Activated CD8-positive, alpha-beta memory T cell treated with anti-CD3 and anti-CD28 coated beads, Interleukin-2, amount 50 U/mL, for 24 hours (primary cell): Measurements from ENCODE around the gene RAD51B.

Experiments used
- DNase-seq: peaks from one replicate; pipeline ENCODE4 v3.0.0-alpha.2; 2020; ENCODE audit errors: extremely low read depth

RAD51B gene

DNA sequence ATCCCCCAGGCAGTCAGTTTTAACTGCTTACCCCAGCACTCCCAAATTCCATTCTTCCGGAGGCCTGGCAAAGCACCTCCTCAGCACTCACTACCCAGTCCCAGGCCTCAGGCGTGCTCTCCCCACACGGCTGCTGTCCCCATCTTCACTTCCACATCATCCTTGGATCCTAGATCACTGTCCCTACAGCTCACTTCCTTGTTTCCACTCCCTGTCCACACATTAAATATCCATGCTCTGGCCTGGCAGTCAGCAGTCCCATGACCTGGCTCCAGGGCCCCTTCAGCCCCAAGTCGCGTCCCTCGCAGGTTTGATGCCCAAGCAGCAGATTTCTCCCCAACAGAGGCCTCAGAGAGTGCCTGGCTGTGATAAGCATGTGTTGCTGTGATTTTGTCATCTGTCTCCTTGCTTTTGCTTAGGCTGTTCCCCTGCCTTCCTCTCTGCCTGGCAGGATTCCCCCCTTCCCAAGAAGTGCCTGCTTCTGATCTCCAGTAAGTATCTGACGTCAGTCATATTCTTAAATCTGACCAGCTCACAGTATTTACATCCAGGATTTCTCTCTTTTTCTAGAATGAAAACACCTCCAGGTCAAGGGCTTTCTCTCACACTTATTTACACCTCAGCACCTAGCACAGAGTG is 731.6 kb downstream of the RAD51B start:
- DNase-seq, result no peak

DNA sequence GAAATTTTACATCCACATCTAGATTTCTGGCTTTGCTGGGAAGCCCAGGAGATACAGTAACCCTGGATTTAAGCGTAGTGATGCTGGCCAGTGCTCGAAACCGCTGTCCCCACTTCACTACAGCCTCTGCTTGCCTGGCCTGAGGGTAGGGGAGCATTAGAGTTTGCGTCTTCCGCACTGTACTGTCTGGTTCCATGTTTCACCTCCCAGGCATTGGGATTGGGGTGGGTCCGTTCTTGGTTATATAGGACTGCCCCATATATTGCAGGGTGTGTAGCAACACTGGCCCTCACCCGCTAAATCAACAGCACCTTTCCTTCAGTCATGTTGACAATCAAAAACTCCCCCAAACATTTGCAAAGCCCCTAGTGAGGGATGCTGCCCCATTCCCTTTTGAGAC is 732.5 kb downstream of the RAD51B start:
- DNase-seq, result no peak

DNA sequence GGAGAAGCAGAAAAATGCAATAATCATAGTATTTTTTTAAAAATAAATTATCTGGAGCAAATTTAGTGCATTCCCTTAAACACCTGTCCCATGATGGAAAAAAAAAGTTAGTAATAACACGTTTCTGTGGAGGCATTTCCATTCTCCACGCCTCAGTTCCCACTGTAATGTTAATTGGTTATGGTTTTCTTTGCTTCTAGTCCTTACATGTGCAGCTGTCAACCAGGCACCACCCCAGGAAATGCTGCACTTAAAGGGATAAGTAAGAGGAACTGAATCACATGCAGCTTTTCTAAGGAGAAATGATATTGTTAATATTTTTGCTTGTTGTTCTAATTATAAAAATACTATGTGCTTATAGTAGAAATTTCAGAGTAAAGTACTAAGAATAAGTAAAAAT is 733.0 kb downstream of the RAD51B start:
- no peak for DNase-seq

DNA sequence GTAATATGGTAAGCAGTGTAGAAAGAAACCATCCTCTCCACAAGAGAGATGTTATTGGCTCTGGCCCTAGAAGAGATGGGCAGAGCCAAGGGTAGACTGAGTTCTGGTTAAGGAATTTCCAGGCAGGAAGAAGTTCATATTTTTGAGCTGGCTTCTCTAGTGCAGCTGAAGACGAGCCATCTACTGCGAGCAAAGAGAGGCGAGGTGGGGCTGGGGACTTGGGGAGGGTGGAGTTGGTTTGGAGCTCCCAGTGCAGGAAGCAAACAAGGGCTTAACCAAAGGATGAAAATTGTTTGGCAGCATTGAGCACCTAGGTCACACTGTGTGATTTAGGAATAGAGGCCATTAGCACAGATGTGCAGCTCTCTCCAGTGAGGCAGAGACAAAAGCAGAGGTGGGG is 733.7 kb downstream of the RAD51B start:
- no peak for DNase-seq

DNA sequence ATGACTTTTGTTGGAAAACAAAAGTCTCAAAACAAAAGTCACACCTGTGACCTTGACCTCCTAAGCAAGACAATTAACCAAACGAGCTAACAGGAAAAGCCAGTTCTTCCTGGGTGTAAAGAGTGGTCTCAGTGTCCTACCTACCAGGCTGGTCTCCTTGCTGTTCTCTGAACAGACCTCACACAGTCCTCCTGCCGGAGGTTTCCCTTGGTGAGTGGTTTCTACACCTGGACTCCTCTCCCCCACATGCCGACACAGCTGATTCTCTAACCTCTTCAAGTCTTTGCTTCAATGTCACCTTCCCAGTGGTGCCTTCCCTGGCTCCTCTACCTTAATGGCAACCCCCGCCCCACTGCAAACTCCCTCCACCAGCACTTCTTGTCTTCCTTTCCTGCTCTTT is 734.7 kb downstream of the RAD51B start:
- no peak for DNase-seq

DNA sequence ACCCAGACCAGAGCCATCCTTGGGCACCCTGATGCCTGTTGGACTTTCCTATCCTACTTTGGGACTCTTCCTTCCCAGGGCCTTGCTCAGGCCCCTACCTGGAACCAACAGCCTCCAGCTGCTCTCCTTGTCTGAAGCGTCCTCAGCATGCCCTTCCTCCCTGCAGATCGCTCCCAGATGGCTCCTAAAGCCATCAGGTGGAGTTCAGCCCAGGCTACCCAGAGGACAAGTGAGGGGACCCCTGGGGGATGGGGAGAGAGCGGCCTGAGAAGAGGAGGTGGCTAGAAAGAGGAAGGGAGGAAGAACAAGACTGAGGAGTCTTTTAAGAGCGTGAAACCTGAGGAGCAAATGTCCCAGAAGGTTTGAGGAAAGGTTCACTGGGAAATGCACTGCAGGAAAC is 736.7 kb downstream of the RAD51B start:
- no peak for DNase-seq

DNA sequence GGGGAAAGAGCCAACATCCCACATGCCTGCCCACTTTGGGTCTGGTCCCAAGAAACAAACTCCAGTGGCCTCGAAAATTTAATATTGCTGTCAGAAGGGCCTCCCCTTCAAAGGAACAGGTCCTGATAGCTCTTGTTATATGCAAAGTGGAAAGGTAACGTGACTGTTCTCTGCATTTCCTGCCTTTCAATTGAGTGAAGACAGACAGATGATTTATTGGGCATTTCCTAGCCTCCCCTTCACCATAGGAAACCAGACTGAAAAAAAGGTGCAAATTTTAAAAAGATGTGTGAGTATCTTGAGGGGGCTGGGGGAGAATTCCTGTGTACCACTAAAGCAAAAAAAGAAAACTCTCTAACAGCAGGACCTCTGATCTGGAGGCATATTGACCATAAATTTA is 738.1 kb downstream of the RAD51B start:
- no peak for DNase-seq

DNA sequence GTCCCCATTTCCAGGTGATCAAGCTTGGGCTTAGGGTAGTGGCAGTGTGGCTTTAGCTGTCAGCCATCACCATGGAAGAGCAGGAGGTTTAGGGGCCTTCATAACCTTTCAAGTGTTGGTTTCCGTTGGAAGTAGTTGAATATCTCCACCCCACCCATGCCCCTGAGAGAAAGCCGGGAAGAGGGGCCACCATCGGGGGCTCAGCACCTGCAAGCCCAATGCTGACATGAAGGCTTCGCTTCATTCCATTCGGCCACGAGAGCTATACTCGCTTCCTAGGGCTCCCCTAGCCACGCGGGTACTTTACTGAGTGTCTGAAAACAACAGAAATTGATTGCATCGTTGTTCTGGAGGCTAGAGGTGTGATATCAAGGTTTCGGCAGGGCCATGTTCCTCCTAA is 738.5 kb downstream of the RAD51B start:
- no peak for DNase-seq

DNA sequence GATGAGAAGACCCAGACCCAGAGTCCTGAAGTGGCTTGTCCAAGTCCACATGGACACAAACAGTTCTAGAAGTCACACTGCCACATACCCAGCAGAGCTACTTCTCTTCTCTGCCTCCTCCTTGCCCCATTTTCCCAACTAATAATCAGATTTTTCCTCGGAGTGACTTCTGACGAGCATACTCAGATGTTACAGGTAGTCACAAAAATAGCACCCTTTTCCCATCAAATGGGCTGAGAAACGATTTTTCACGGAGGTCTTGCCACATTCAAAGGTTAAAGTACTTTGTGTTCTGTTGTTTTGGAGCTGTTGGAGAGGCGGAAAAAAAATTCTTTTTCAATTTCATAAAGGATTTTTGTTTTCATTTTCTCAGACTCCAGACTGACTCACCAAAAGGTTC is 740.4 kb downstream of the RAD51B start:
- no peak for DNase-seq

DNA sequence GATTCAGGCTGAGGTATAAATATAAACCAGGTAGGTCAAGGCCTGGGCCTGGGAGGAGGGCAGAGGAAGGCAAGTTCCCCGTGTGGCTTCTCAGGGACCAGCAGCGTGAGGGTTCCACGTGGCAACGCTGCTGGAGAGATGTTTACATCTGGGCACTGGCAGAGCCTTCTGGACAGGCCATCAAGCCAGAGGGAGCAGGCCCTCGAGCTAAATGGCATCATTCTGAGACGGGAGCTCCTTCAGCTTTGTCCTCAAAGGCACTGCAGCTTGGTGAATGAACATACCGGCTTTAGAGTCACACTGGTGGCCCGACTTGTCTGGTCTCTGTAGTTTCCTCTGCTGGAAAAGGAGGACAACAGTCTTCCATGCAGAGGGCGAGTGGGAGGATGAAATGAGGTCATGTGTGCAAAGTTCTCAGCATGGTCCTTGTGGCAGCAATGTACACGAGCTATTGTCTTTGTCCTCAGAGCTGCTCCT is 742.0 kb downstream of the RAD51B start:
- DNase-seq, result no peak

DNA sequence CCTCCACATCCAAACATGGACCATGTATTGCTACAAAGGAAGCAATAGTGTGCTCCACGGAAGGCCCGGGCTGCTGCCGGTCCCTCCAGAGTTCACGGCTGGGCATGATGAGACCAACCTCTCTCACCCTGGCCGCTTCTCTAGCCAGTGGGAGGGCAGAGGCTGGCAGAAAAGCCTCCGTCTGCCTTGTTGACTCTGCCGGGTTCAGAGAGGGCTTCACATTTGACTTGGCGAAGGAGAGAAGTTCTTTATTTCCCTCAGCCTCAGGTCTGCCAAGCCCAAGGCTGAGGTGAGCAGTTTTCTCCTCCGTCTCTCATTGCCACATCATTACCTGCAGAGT is 743.3 kb downstream of the RAD51B start:
- no peak for DNase-seq

DNA sequence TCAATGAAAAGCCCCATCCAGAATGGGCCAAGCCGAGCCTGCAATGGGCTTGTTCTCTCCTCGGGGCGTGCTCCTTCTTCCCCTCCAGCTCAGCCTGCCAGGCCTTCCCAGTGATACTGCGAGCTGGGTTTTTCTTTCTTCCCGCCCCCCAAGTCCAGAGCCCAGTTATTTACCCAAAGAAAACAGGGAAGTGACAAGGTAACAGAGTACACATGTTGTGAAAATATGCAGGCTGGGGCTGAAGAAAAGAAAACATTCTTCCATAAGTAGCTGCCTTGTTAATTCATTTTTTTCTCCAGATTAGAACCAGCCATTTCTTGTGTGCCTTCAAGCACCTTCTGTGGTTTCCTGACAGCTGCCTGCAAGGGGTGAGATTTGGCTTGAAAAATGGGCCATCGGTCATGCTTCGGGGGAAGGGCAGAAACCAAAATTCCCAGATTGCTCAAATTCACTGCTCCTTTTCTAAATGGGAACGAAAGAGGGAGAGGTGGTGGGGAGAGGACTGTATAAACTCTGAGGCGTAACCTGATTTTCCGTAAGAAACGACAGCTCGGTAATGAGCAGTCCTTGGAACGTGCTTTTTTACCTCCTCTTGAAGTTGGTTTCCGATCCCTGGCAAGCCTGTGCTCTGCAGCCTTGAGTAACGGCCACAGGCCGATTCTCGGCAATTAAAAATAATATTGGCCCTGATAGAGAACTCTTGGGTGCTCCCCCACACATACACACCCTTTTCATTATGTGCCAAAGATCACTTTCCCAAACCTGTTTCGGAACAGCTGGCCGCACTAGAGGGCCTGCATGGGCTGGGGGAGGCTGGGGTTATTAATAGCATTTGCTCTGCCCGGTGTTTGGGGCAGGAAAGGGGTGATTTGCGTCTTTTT is 743.9 kb downstream of the RAD51B start:
- DNase-seq, result no peak

DNA sequence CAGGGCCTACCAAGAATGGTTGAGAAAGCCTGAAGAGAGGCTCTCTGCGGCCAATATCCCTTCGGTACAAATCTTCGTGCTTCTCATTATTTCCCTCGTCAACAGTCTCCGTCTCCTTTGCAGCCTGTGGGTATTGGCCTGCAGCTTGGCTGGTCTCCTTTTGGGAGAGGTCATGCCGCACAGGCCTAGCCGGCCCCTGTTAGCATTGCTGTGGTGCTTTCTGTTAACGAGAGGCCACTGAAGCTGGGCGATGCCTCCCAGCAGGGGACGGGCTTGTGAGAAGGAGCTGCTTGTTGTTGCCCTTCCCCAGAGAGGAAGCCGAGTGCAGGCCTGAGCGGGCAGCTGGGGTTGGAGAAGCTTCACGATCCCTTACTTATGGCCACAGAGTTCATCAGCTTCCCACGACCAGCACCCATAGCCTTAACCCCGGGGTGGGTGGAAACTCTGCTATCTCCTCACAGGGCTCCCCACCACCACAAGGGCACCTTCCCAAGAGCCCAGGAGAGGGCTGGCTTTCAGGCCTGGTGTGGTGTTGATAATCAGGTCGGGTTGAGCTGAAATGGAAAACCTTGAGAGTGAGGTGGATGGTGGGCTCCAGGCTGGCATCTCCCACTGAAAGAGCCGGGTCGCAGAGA is 744.7 kb downstream of the RAD51B start:
- no peak for DNase-seq

DNA sequence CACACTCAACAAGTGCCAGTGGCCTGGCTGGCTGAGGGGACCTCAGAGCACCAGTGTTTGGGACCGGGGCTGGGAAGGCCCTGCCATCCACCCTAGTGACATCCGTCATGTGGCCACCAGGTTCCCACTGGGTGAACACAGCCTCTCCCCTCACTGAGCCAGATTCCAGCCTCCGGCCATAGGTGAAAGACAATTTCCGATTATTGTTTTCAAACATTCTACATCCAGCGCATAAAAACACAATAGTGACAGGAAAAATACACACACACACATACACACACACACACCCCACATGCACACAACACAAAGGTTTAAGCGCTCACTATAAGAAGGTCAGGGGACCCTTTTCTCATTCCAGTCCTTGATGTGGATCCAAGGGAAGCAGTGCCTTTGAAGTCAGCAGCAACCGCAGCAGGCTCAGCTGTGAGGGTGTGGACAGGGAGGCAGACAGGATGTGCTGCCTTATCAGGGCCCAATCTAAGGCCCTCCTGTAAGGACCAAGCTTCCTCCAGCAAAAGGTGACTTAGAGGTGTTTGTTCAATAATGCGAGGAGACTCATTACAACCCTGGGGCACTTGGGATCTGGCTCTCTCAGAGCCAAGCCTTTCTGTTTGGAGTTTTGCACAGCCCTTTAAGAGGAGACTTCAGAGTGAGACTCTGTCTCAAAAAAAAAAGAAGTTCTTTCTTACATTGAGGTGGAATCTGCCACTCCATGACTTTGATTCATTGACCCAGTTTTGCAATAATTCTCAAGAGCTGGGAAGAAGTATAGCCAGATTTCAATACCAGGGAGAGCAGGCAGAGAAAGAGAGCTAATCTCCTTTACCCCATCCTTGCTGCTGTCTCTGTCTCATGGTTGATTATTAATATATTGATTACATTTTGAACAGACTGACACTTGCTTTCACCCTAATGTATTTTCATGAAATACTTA is 745.5 kb downstream of the RAD51B start:
- no peak for DNase-seq

DNA sequence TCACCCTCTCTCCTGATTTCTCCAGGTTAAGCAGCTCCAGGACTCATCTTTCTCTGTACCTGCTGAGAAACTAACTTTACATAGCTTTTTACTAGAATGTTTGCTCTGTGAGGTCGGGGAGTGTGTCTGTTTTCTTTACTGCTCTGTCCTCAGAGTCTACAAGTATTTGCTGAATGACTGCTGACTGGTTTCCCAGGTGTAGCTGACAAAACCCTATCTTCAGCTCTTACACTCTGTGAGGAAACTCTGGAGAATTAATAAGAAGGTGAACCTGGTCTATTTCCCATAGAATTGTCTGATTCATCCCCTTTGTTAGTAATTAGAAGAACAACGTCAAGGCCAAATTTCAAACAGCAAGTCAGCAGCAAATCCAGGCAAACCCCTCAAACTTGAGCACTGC is 746.5 kb downstream of the RAD51B start:
- DNase-seq, result no peak

DNA sequence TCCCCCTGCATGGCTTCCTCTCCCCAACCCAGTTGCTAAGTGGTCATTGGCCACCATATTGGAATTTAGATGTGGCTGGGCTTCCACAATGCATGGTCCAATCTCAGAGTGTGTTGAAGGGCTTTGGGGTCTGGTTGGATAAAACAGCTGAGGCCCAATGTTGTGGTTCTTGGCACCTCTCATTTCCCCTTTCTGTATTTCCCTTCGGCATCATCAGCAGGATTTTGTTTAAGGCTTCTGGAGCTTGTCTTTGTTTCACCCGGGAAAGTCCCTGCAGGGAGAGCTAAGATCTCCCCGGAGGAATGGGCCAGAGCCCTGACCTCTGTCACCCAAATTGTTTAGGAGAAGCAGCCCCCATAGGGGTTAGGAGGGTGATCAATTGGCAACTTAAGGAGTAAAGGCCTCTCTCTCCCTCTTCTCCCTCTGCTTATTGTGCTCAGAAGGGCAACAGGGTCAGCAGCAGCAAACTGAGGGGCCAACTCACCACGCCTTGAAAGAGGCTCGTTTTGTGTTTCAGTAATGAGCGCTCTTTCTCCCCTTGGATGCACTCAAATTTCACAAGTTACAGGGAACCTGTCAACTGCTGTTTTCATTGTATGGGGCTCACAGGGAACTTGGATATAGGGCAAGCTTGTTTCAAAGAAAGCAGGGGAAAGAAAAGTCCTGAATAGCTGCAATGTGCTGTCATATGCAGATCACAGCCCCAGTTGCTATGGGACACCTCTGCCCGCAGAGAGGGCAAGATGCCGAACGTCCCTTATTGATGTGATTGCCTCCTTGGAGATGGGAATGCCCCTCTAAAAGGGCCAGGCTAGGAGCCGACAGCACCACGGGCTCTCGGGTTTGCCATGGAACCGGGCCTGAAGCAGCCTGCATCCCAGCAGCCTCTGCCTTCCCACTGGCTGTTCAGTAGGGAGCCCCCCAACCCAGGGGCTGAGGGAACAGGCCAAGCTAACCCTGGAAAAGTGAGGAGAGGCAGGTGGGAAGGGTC is 749.6 kb downstream of the RAD51B start:
- no peak for DNase-seq

DNA sequence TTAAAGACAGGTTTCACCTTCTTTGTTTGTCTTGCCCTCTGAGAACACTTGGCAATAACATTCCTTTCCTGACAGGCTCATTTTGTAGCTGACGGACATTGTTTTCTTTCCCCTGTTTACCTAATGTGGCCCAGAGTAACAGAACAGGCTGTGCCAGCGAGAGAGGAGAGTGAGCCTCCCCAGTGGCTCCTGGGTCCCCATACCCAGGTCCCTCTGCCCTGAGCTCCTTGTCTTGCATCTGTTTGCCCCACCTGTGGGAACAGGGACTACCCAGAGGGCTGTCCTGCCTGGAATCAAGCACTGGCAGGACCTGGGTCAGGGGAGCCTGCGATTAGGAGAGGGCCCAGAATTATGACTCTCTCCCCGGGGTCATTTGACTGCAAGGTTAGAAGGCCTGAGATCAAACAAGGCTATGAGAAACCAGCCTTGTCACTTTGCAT is 750.4 kb downstream of the RAD51B start:
- no peak for DNase-seq

DNA sequence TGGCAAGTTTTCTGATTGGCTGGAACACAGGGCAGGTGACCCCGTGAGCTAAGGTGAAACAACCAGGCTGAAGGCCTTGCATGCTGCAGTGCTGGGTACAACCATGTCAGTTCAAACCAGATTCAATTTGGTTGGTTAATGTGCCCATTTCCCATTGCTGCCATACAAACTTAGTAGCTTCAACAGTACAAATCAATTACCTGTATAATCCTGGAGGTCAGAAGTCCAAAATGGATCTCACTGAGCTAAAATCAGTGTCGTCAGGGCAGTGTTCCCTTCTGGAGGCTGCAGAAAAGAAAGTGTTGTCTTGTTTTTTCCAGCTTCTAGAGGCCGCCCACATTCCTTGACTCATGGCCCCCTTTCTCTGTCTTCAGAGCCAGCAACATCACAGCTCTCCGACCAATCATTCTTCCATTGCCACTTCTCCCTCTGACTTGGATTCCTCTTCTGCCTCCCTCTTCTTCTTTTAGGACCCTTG is 751.6 kb downstream of the RAD51B start:
- no peak for DNase-seq

DNA sequence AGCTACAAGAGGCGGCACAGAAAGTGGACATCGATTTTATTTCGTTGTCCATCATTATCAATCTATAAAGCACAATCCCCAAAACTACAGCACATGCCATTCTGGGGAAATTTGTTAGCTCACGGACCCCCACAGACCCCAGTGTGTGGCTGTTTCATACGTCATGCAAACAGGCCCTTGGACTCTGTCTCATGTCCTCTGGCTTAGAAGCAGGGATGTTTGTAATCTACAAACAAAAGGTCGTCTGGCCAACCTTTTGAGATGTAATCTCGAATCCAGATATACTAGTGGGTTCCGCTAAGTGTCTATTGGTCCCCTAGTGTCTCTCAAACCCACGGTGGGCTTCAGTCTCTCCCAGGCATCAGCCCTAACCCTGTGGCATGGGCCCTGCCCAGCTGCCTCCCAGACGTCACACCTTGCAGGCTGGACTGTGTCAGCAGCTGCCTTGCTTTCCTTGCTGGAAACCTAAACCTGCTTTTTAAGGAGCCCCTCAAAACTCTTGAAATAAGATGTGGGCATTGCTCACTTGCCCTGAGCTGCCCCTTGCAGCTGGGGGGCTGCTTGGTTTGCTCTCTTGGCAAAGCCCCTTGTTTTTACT is 752.4 kb downstream of the RAD51B start:
- no peak for DNase-seq

DNA sequence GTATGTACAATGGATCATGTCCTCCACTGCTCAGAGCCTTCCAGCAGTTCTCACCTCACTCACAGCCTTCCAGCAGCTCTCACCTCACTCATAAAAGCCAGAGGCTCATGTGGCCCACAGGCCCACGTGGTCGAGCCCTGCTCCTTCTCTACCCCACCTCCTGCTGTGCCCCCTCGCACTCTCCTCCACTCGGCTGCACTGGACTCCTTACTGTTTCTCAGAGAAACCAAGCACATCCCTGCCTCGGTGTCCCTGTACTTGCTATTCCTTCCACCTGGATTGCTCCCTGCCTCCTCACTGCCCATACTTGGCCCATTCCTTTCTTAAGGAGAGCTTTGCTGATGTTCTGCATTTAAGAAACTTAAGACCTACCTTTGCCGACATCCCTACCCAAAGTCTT is 753.5 kb downstream of the RAD51B start:
- DNase-seq, result no peak
